Keratinocyte (primary cell): ENCODE data around the gene FFAR2.

Experiments
- EZH2 ChIP-seq: IDR thresholded peaks from one replicate; pipeline ENCODE4 v1.6.1; 2012; ENCODE audit warnings: inconsistent platforms, mild to moderate bottlenecking, low read length, moderate library complexity
- TF ChIP-seq, protein P1 (sequence below), 3 experiments: IDR thresholded peaks in 1 of 3; conservative IDR thresholded peaks in 1 of 3; optimal IDR thresholded peaks in 1 of 3; 2 replicates in 2 of 3; 3 replicates in 1 of 3; pipeline versions ENCODE3 to v1.5.1; 2011; ENCODE audit warnings: low read length in 3 of 3, mild to moderate bottlenecking in 3 of 3, moderate library complexity in 2 of 3, control low read depth in 1 of 3, inconsistent platforms in 1 of 3; ENCODE audit not compliant: insufficient read depth in 2 of 3; ENCODE audit errors: extremely low read depth in 1 of 3

DNA sequence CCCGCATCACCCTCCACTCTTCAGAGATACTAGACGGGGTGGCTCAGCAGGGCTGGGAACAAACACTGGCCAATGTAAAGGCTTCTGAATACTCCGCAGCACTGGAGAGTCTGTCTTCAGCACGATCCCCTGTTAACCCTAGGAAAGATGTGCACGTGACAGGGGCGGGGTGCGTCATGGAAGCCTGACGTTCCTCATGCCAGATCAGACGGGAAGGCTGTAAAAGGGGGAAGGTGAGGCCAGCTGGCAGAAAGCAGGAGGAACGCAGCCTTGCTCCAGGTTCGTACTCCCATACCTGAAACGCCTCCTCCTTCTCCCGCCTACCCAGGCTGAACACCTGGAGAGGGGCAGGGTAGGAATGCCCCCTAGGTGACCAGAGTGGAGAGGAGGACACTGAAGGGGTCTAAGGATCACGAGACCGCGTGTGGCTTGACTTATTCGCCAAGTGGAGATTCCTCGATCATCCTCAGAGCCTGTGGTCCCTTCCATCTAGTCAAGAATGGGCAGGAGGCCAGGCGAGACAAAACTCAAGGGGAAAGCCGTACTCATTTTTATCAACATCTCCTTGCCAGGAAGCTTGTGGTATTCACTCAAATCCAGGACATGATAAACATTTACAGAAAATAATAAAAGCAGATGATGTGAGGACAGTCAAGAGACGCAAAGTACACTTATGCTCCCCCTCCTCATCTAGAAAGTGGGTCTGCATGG, 18.2 kb upstream of the FFAR2 start:
- TF ChIP-seq, protein P1, sequence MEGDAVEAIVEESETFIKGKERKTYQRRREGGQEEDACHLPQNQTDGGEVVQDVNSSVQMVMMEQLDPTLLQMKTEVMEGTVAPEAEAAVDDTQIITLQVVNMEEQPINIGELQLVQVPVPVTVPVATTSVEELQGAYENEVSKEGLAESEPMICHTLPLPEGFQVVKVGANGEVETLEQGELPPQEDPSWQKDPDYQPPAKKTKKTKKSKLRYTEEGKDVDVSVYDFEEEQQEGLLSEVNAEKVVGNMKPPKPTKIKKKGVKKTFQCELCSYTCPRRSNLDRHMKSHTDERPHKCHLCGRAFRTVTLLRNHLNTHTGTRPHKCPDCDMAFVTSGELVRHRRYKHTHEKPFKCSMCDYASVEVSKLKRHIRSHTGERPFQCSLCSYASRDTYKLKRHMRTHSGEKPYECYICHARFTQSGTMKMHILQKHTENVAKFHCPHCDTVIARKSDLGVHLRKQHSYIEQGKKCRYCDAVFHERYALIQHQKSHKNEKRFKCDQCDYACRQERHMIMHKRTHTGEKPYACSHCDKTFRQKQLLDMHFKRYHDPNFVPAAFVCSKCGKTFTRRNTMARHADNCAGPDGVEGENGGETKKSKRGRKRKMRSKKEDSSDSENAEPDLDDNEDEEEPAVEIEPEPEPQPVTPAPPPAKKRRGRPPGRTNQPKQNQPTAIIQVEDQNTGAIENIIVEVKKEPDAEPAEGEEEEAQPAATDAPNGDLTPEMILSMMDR (optimal IDR thresholded peaks at IDR 0.05 in 1 of 3, IDR thresholded peaks at IDR 0.05 in 1 of 3, conservative IDR thresholded peaks at IDR 0.05 in 1 of 3; ENCODE audit: extremely low read depth in 1 of 3, insufficient read depth in 2 of 3, low read length in 3 of 3) = no peak
- TF ChIP-seq EZH2 = no peak
